Mucosa of stomach (tissue), 1 donor: ENCODE results near the gene LRRC8E.

Experiments used
- H3K27me3 ChIP-seq: one replicate; pipeline ENCODE4 v1.7.0; 2013; ENCODE audit warnings: mild to moderate bottlenecking, low read length; ENCODE audit not compliant: control insufficient read depth, insufficient read depth
- H3K36me3 ChIP-seq: one replicate; pipeline ENCODE4 v1.7.0; 2013; ENCODE audit warnings: low read length; ENCODE audit not compliant: control insufficient read depth, insufficient read depth
- H3K4me1 ChIP-seq: one replicate; pipeline ENCODE4 v1.7.0; 2013; ENCODE audit warnings: mild to moderate bottlenecking, low read length; ENCODE audit not compliant: control insufficient read depth, insufficient read depth
- H3K4me3 ChIP-seq: one replicate; pipeline ENCODE4 v1.7.0; 2013; ENCODE audit warnings: low read length
- H3K9ac ChIP-seq: one replicate; pipeline ENCODE4 v1.7.0; 2013; ENCODE audit warnings: mild to moderate bottlenecking, low read length, moderate library complexity
- H3K9me3 ChIP-seq: one replicate; pipeline ENCODE4 v1.7.0; 2013; ENCODE audit warnings: mild to moderate bottlenecking, low read length, moderate library complexity; ENCODE audit not compliant: control insufficient read depth
- donor health status: Pancreatic carcinoma.

Gene LRRC8E

DNA sequence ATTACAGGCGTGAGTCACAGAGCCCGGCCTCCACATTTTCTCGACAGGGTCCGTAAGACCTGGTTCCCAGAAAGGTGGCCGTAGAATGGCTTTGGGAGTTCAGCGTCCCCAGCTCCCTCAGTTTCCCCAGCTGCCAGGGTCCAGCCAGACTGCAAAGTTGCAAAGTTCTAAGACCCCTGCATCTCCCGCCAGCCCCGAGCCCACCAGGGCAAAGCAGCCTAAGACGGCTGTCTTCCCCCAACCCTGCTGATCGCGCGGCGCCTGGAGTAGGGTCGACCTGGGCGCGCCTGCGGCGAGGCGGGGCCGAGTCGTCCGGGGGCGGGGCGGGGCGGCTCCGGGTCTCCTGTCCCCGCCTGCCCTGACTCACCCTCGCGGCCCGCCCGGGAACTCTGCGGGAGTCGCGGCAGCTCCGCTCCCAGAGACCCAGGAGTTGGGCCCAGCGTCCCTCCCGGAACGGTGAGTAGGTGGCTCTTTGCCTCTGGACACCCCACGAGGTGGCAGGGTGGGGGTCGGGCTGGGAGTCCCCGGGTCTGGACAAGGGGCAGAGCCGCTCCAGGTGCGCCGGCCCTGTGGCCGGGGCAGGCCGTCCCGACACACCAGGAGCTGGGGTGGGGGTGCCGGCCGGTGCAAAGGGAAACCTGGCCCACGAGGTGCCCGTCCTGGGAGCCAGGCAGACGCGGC is at the start of gene LRRC8E:
LRRC8E (plus strand) TSS at position 366 of the 681 bp plus-strand sequence. CDS start 7,094 bp downstream, outside the sequence.
- Histone ChIP-seq H3K36me3 (no peaks in the 10 kb centered on the region), H3K9ac (peak within 1 kb of the TSS; percentile 86), H3K27me3 (peaks cover 3% of the 10 kb centered on the region), H3K9me3 (no peaks in the 10 kb centered on the region), H3K4me3 (peak within 1 kb of the TSS; percentile 56), H3K4me1 (peaks cover 12% of the 10 kb centered on the region)

DNA sequence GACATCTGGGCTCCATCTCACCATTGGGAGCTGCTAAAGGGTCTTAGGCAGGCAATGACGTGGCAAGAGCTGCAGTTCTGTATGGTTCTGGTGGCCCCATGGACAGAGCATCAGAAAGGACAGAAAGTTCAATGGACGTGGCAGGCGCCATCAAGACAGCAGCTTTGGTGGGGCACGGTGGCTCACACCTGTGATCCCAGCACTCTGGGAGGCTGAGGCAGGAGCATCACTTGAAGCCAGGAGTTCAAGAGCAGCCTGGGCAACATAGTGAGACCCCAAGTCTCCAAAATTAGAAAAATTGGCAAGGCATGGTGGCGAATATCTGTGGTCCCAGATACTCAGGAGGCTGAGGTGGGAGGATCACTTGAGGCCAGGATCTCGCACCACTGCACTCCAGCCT is 48.8 kb upstream of the LRRC8E start:
- H3K9me3 ChIP-seq = no peaks in the 10 kb centered on the region

DNA sequence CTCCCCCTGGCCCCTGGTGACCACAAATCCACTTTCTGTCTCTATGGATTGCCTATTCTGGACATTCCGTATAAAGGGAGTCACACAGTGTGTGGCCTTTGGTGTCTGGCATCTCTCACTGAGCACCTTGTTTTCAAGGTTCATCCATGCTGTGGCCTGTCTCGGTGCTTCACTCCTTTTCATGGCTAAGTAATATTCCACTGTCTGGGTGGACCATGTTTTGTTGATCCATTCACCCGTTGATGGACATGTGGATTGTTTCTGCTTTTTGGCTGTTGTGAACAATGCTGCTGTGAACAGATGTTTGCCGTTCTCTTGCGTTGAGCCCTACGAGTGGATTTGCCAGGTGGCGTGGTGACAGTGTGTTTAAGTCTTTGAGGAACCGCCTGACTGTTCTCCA is 47.7 kb upstream of the LRRC8E start:
- Histone ChIP-seq H3K27me3 (no peaks in the 10 kb centered on the region), H3K9ac (no peak overlapping the region), H3K4me3 (no peak overlapping the region), H3K4me1 (peaks cover 5% of the 10 kb centered on the region), H3K9me3 (no peaks in the 10 kb centered on the region), H3K36me3 (no peaks in the 10 kb centered on the region)

More for the DNA sequence above, 48.8 kb upstream of the LRRC8E start:
- Histone ChIP-seq H3K4me1 (peaks cover 8% of the 10 kb centered on the region), H3K36me3 (no peaks in the 10 kb centered on the region), H3K27me3 (no peaks in the 10 kb centered on the region), H3K9ac (no peak overlapping the region), H3K4me3 (no peak overlapping the region)

- Histone ChIP-seq H3K9me3 (no peaks in the 10 kb centered on the region), H3K4me3 (no peak overlapping the region), H3K27me3 (no peaks in the 10 kb centered on the region), H3K9ac (no peak overlapping the region), H3K4me1 (peaks cover 5% of the 10 kb centered on the region), H3K36me3 (no peaks in the 10 kb centered on the region)
Observed at GRCh38 chr19:7841751-7842660, 46.3 kb upstream of the LRRC8E start.

DNA sequence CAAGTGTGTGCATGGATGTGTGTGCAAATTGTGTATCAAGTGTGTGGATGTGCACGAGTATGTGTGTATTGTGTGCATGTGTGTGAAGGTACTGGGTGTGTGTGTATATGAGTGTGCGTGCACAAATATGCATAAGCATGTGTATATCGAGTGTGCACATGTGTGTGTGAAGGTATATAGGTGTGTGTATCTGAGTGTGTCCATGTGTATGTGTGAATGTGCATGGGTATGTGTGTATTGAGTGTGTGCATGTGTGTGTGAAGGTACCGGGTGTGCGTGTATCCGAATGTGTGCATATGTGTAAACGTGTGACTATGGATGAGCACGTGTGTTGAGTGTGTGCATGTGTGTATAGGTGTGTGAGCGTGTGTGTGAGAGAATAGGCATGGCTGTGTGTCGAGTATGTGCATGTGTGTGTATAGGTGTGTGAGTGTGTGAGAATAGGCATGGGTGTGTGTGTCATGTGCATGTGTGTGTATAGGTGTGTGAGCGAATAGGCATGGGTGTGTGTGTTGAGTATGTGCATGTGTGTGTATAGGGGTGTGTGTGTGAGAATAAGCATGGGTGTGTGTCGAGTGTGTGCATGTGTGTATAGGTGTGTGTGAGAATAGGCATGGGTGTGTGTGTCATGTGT is 45.5 kb upstream of the LRRC8E start:
- no peak overlapping the region for H3K9ac ChIP-seq
- no peaks in the 10 kb centered on the region for H3K9me3 ChIP-seq
- H3K27me3 ChIP-seq = no peaks in the 10 kb centered on the region
- peaks cover 1% of the 10 kb centered on the region for H3K4me1 ChIP-seq
- H3K36me3 ChIP-seq = no peaks in the 10 kb centered on the region
- H3K4me3 ChIP-seq = no peak overlapping the region

DNA sequence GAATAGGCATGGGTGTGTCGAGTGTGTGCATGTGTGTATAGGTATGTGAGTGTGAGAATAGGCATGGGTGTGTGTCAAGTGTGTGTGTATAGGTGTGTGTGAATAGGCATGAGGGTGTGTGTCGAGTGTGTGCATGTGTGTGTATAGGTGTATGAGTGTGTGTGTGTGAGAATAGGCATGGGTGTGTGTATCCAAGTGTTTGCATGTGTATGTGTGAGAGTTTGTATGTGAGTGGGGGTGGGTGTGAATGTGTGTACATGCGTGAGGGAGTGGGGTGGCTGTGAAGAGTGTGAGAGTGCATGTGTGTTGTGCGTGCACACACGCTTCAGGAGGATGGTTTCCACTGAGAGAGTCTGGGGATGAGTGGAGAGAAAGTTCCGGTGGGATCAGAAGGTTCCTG is 44.8 kb upstream of the LRRC8E start:
- no peaks in the 10 kb centered on the region for H3K27me3 ChIP-seq
- H3K4me3 ChIP-seq = no peak overlapping the region
- H3K9me3 ChIP-seq = no peaks in the 10 kb centered on the region
- no peak overlapping the region for H3K9ac ChIP-seq
- no peaks in the 10 kb centered on the region for H3K36me3 ChIP-seq
- no peaks in the 10 kb centered on the region for H3K4me1 ChIP-seq

DNA sequence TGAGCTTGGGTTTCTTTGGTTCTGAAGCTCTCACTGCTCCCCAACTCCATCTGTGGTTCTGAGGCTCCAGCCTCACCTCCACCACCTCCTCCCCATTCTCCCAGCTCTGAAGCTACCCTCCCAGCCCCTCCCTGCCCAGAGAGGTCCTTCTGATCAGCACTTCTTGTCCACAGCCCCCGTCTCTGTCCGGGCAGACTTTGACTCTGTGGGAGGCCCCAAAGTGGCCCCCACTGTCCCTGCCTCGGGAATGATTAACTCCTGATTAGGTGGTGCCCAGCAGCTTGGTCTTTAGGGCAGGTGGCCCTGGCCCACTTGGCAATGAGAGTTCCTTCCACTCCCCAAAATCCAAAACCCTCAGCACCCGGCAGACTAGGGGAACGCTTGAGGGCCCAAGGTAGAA is 43.9 kb upstream of the LRRC8E start:
- Histone ChIP-seq H3K9ac (no peak overlapping the region), H3K36me3 (no peaks in the 10 kb centered on the region), H3K27me3 (no peaks in the 10 kb centered on the region), H3K9me3 (no peaks in the 10 kb centered on the region), H3K4me1 (no peaks in the 10 kb centered on the region), H3K4me3 (no peak overlapping the region)

- Histone ChIP-seq H3K36me3 (no peaks in the 10 kb centered on the region), H3K27me3 (no peaks in the 10 kb centered on the region), H3K9ac (no peak overlapping the region), H3K9me3 (no peaks in the 10 kb centered on the region), H3K4me3 (no peak overlapping the region), H3K4me1 (no peaks in the 10 kb centered on the region)
Observed at GRCh38 chr19:7844951-7845350, 43.4 kb upstream of the LRRC8E start.

GRCh38 chr19:7845390-7846154 is 42.7 kb upstream of the LRRC8E start:
- Histone ChIP-seq H3K4me3 (no peak overlapping the region), H3K9me3 (no peaks in the 10 kb centered on the region), H3K4me1 (no peaks in the 10 kb centered on the region), H3K27me3 (no peaks in the 10 kb centered on the region), H3K36me3 (no peaks in the 10 kb centered on the region), H3K9ac (no peak overlapping the region)

- H3K36me3 ChIP-seq = no peaks in the 10 kb centered on the region
- H3K27me3 ChIP-seq = no peaks in the 10 kb centered on the region
- H3K4me1 ChIP-seq = no peaks in the 10 kb centered on the region
- H3K9me3 ChIP-seq = no peaks in the 10 kb centered on the region
- no peak overlapping the region for H3K4me3 ChIP-seq
- no peak overlapping the region for H3K9ac ChIP-seq
Observed at GRCh38 chr19:7846155-7846646, 42.1 kb upstream of the LRRC8E start.

GRCh38 chr19:7847664-7848063 is 40.6 kb upstream of the LRRC8E start:
- no peaks in the 10 kb centered on the region for H3K4me1 ChIP-seq
- H3K9me3 ChIP-seq = no peaks in the 10 kb centered on the region
- no peaks in the 10 kb centered on the region for H3K36me3 ChIP-seq
- no peak overlapping the region for H3K9ac ChIP-seq
- H3K4me3 ChIP-seq = no peak overlapping the region
- no peaks in the 10 kb centered on the region for H3K27me3 ChIP-seq
